Brain microvascular endothelial cell (primary cell): ENCODE measurements around the gene USP27X.

Source experiments
- DNase-seq: peaks from one replicate; pipeline ENCODE4 v3.0.0-alpha.2; 2020
- H3K27ac ChIP-seq: fragments of 250-450 bp; sonication (Bioruptor Pico); 2 replicates; pipeline ENCODE4 v1.5.1; 2020; ENCODE audit warnings: mild to moderate bottlenecking, moderate library complexity
- H3K27me3 ChIP-seq: fragments of 250-450 bp; sonication (Bioruptor Pico); replicated peaks from 2 replicates; pipeline ENCODE4 v1.5.1; 2020; ENCODE audit warnings: mild to moderate bottlenecking
- H3K36me3 ChIP-seq: fragments of 250-450 bp; sonication (Bioruptor Pico); replicated peaks from 2 replicates; pipeline ENCODE4 v1.5.1; 2020; ENCODE audit warnings: mild to moderate bottlenecking
- H3K4me3 ChIP-seq: 2 replicates; pipeline ENCODE4 v1.5.1; 2011; ENCODE audit warnings: low read depth, mild to moderate bottlenecking, control low read depth, low read length, moderate library complexity
- in situ Hi-C: cut with HindIII; loops from 2 replicates; pipeline ENCODE4 v1.10.0; 2017; ENCODE audit warnings: low sequenced_read_pairs, low pct_ligation_motif_present
- TF ChIP-seq, protein P1 (sequence below): IDR thresholded peaks from 2 replicates; pipeline ENCODE4 v1.5.1; 2011; ENCODE audit warnings: low read depth, mild to moderate bottlenecking, moderate library complexity, low read length, control low read depth, inconsistent platforms; ENCODE audit errors: missing control alignments

USP27X gene

DNA sequence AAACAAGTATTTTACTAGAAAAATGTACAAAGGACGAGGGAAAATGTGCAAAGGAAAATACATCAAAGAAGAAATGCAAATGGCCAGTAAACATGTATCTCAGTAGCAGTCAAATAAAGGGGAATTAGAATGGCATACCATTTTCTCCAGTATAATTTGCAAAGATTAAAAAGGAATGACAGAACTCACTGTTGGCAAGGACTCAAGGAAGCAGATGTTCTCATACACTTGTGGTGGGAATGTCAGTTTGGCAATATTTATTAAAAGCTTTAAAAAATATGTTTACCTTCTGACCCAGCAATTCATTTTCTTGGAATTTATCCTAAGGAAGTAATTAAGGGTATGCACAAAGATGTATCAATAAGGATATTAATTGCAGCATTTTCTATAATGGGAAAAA lies 50.8 kb downstream of the USP27X start:
- H3K27me3 ChIP-seq: no peaks in the 10 kb centered on the region
- no peaks in the 10 kb centered on the region for H3K36me3 ChIP-seq
- TF ChIP-seq, protein P1, sequence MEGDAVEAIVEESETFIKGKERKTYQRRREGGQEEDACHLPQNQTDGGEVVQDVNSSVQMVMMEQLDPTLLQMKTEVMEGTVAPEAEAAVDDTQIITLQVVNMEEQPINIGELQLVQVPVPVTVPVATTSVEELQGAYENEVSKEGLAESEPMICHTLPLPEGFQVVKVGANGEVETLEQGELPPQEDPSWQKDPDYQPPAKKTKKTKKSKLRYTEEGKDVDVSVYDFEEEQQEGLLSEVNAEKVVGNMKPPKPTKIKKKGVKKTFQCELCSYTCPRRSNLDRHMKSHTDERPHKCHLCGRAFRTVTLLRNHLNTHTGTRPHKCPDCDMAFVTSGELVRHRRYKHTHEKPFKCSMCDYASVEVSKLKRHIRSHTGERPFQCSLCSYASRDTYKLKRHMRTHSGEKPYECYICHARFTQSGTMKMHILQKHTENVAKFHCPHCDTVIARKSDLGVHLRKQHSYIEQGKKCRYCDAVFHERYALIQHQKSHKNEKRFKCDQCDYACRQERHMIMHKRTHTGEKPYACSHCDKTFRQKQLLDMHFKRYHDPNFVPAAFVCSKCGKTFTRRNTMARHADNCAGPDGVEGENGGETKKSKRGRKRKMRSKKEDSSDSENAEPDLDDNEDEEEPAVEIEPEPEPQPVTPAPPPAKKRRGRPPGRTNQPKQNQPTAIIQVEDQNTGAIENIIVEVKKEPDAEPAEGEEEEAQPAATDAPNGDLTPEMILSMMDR: no peak
- H3K27ac ChIP-seq: no peak overlapping the region
- DNase-seq: no peak
- H3K4me3 ChIP-seq: no peak overlapping the region
- in situ Hi-C loops: no loop called here
